Liver (tissue), 9 donors: ENCODE results near the gene FADD. TPM values are rescaled to one million over a fixed set of nuclear protein-coding genes. Genes with fewer than 3 reads are reported as not detected.

Experiments used
- DNase-seq: peaks from one replicate; pipeline ENCODE4 v3.0.0-alpha.2; 2017; ENCODE audit warnings: low spot score
- H3K27ac ChIP-seq, 2 donors: one replicate each; pipeline ENCODE4 v1.7.0; 2013; ENCODE audit warnings: inconsistent platforms in 2 of 2, low read length in 2 of 2, control low read depth in 1 of 2, low read depth in 1 of 2, mild to moderate bottlenecking in 1 of 2
- H3K27me3 ChIP-seq, 4 donors: one replicate each; pipeline versions ENCODE4 v1.6.1 to v1.7.0; 2013; ENCODE audit warnings: low read length in 3 of 4, inconsistent platforms in 1 of 4, mild to moderate bottlenecking in 1 of 4, moderate library complexity in 1 of 4; ENCODE audit not compliant: control insufficient read depth in 4 of 4, insufficient read depth in 4 of 4
- H3K36me3 ChIP-seq, 4 donors: one replicate each; pipeline versions ENCODE4 v1.6.1 to v1.7.0; 2013; ENCODE audit warnings: low read length in 3 of 4, mild to moderate bottlenecking in 3 of 4, low read depth in 1 of 4, moderate library complexity in 1 of 4; ENCODE audit not compliant: control insufficient read depth in 4 of 4, insufficient read depth in 3 of 4
- H3K4me1 ChIP-seq, 4 donors: one replicate each; pipeline versions ENCODE4 v1.6.1 to v1.7.0; 2013; ENCODE audit warnings: low read length in 3 of 4, mild to moderate bottlenecking in 3 of 4, moderate library complexity in 1 of 4; ENCODE audit not compliant: control insufficient read depth in 4 of 4, insufficient read depth in 4 of 4
- H3K4me3 ChIP-seq, 3 donors: one replicate each; pipeline versions ENCODE4 v1.6.1 to v1.7.0; 2013; ENCODE audit warnings: low read length in 3 of 3, control low read depth in 1 of 3, low read depth in 1 of 3, mild to moderate bottlenecking in 1 of 3
- H3K9ac ChIP-seq, 2 donors: one replicate each; pipeline ENCODE4 v1.7.0; 2013; ENCODE audit warnings: low read length in 2 of 2, mild to moderate bottlenecking in 2 of 2, moderate library complexity in 2 of 2, control low read depth in 1 of 2, low read depth in 1 of 2
- H3K9me3 ChIP-seq, 4 donors: one replicate each; pipeline versions ENCODE4 v1.6.1 to v1.7.0; 2013; ENCODE audit warnings: low read length in 3 of 4; ENCODE audit not compliant: control insufficient read depth in 4 of 4
- FOXA1 ChIP-seq: IDR thresholded peaks from 2 replicates; pipeline ENCODE4 v1.6.1; 2016; ENCODE audit warnings: antibody characterized with exemption
- GABPA ChIP-seq, 2 donors: IDR thresholded peaks in 1 of 2; conservative IDR thresholded peaks in 1 of 2; 2 replicates each; pipeline ENCODE4 v1.6.1; 2016; ENCODE audit warnings: antibody characterized with exemption in 2 of 2, mild to moderate bottlenecking in 1 of 2, moderate library complexity in 1 of 2
- HNF4A ChIP-seq, 2 donors: conservative IDR thresholded peaks; 2 replicates each; pipeline ENCODE4 v1.6.1; 2016; ENCODE audit warnings: antibody characterized with exemption in 2 of 2, mild to moderate bottlenecking in 2 of 2
- HNF4G ChIP-seq: IDR thresholded peaks from 2 replicates; pipeline ENCODE4 v1.6.1; 2016; ENCODE audit warnings: antibody characterized with exemption
- JUND ChIP-seq, 2 donors: IDR thresholded peaks; 2 replicates each; pipeline ENCODE4 v1.6.1; 2016; ENCODE audit warnings: antibody characterized with exemption in 2 of 2
- NR2F2 ChIP-seq: IDR thresholded peaks from 2 replicates; pipeline ENCODE4 v1.6.1; 2016; ENCODE audit warnings: antibody characterized with exemption
- RAD21 ChIP-seq, 2 donors: IDR thresholded peaks; 2 replicates each; pipeline ENCODE4 v1.6.1; 2016; ENCODE audit warnings: antibody characterized with exemption in 2 of 2, mild to moderate bottlenecking in 2 of 2
- RXRA ChIP-seq, 2 donors: IDR thresholded peaks; 2 replicates each; pipeline ENCODE4 v1.6.1; 2017 to 2018; ENCODE audit warnings: antibody characterized with exemption in 2 of 2, mild to moderate bottlenecking in 1 of 2
- TAF1 ChIP-seq: conservative IDR thresholded peaks from 2 replicates; pipeline ENCODE4 v1.6.1; 2016; ENCODE audit warnings: antibody characterized with exemption, mild to moderate bottlenecking
- YY1 ChIP-seq: IDR thresholded peaks from 2 replicates; pipeline ENCODE4 v1.6.1; 2016; ENCODE audit warnings: antibody characterized with exemption, mild to moderate bottlenecking
- WGBS: extraction: QIAGEN DNeasy Blood & Tissue Kit; methylation state at CpG from one replicate; pipeline ENCODE4 v1.1.7; 2013; 5-methylcytosine and 5-hydroxymethylcytosine counted together
- polyA plus RNA-seq, 2 donors: library from polyadenylated mRNA; stranded (reverse) in 1 of 2; unstranded in 1 of 2; fragments of 200-250 nt in 1 of 2; fragments of >200 nt in 1 of 2; fragmentation: Nextera tagmentation in 1 of 2; extraction: Ambion mirVana in 1 of 2; gene quantifications; one replicate each; pipeline versions ENCODE4 v1.2.1 to v1.2.3, GENCODE V29; 2013 to 2015
- total RNA-seq, 2 donors: library from RNA; depleted of rRNA; stranded (reverse); fragments of >200 nt; gene quantifications; one replicate each; pipeline ENCODE4 v1.2.3, GENCODE V29; 2014
- TF ChIP-seq, protein P1 (sequence below): IDR thresholded peaks from 2 replicates; pipeline ENCODE4 v1.6.1; 2016; ENCODE audit warnings: antibody characterized with exemption, mild to moderate bottlenecking
- TF ChIP-seq, protein P2 (sequence below): IDR thresholded peaks from 2 replicates; pipeline ENCODE4 v1.6.1; 2016; ENCODE audit warnings: antibody characterized with exemption
- TF ChIP-seq, protein P3 (sequence below): IDR thresholded peaks from 2 replicates; pipeline ENCODE4 v1.6.1; 2016; ENCODE audit warnings: antibody characterized with exemption
- TF ChIP-seq, protein P4 (sequence below): fragments of 150-350 bp; IDR thresholded peaks from 2 replicates; pipeline ENCODE4 v1.5.1; 2017; ENCODE audit warnings: improper control_type of control experiment, low read depth, low read length; ENCODE audit not compliant: missing input control
- donor health status: healthy.
- donor health status: healthy.
- donor health status: healthy.
- donor health status: healthy.
- donor health status: healthy.

The FADD gene
- total and polyA plus RNA-seq, 4 donors: 1.8 to 17.3 (median 14.8) TPM

DNA sequence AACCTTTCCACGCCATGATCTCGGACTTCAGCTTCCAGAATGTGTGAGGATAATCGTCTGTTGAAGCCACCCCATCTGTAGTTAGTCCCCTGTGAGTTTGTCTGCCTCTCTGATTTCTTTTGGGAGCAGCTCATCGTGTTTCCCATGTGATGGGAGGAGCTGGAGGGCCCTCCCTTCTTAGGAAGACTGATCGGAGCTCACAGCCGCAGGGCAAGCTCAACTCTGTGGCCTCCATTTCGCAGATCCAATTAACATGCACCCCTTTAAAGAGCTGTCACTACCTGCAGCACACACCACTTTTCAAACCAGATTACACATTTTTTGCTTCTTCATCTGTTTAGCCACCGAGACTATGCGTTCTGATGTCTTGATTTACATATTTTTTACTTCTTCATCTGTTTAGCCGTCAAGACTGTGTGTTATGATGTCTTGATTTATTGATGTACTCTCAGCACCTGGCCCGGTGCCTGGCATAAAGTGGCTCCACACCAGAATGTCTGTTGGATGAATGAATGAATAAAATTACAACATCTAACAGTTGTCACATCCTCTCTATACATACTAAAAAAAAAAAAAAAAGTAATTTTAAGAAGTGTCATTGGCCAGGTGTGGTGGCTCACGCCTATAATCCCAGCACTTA, 52.5 kb downstream of the FADD start:
- TF ChIP-seq, protein P1, sequence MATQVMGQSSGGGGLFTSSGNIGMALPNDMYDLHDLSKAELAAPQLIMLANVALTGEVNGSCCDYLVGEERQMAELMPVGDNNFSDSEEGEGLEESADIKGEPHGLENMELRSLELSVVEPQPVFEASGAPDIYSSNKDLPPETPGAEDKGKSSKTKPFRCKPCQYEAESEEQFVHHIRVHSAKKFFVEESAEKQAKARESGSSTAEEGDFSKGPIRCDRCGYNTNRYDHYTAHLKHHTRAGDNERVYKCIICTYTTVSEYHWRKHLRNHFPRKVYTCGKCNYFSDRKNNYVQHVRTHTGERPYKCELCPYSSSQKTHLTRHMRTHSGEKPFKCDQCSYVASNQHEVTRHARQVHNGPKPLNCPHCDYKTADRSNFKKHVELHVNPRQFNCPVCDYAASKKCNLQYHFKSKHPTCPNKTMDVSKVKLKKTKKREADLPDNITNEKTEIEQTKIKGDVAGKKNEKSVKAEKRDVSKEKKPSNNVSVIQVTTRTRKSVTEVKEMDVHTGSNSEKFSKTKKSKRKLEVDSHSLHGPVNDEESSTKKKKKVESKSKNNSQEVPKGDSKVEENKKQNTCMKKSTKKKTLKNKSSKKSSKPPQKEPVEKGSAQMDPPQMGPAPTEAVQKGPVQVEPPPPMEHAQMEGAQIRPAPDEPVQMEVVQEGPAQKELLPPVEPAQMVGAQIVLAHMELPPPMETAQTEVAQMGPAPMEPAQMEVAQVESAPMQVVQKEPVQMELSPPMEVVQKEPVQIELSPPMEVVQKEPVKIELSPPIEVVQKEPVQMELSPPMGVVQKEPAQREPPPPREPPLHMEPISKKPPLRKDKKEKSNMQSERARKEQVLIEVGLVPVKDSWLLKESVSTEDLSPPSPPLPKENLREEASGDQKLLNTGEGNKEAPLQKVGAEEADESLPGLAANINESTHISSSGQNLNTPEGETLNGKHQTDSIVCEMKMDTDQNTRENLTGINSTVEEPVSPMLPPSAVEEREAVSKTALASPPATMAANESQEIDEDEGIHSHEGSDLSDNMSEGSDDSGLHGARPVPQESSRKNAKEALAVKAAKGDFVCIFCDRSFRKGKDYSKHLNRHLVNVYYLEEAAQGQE: no peak
- TF ChIP-seq, protein P2, sequence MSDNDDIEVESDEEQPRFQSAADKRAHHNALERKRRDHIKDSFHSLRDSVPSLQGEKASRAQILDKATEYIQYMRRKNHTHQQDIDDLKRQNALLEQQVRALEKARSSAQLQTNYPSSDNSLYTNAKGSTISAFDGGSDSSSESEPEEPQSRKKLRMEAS: no peak
- TF ChIP-seq JUND (IDR thresholded peaks at IDR 0.05) (no peak), HNF4G (no peak), RXRA (IDR thresholded peaks at IDR 0.05) (no peak), TAF1 (no peak), RAD21 (IDR thresholded peaks at IDR 0.05) (no peak), NR2F2 (no peak), FOXA1 (no peak), GABPA (IDR thresholded peaks at IDR 0.05 in 1 of 2, conservative IDR thresholded peaks at IDR 0.05 in 1 of 2) (no peak), HNF4A (conservative IDR thresholded peaks at IDR 0.05) (no peak), YY1 (no peak)
- TF ChIP-seq, protein P3, sequence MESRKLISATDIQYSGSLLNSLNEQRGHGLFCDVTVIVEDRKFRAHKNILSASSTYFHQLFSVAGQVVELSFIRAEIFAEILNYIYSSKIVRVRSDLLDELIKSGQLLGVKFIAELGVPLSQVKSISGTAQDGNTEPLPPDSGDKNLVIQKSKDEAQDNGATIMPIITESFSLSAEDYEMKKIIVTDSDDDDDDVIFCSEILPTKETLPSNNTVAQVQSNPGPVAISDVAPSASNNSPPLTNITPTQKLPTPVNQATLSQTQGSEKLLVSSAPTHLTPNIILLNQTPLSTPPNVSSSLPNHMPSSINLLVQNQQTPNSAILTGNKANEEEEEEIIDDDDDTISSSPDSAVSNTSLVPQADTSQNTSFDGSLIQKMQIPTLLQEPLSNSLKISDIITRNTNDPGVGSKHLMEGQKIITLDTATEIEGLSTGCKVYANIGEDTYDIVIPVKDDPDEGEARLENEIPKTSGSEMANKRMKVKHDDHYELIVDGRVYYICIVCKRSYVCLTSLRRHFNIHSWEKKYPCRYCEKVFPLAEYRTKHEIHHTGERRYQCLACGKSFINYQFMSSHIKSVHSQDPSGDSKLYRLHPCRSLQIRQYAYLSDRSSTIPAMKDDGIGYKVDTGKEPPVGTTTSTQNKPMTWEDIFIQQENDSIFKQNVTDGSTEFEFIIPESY: no peak
- TF ChIP-seq, protein P4, sequence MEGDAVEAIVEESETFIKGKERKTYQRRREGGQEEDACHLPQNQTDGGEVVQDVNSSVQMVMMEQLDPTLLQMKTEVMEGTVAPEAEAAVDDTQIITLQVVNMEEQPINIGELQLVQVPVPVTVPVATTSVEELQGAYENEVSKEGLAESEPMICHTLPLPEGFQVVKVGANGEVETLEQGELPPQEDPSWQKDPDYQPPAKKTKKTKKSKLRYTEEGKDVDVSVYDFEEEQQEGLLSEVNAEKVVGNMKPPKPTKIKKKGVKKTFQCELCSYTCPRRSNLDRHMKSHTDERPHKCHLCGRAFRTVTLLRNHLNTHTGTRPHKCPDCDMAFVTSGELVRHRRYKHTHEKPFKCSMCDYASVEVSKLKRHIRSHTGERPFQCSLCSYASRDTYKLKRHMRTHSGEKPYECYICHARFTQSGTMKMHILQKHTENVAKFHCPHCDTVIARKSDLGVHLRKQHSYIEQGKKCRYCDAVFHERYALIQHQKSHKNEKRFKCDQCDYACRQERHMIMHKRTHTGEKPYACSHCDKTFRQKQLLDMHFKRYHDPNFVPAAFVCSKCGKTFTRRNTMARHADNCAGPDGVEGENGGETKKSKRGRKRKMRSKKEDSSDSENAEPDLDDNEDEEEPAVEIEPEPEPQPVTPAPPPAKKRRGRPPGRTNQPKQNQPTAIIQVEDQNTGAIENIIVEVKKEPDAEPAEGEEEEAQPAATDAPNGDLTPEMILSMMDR: no peak
- no peaks in the 10 kb centered on the region for H3K4me1 ChIP-seq
- H3K4me3 ChIP-seq: no peak overlapping the region
- no peak overlapping the region for H3K27ac ChIP-seq
- no peaks in the 10 kb centered on the region for H3K36me3 ChIP-seq
- H3K9ac ChIP-seq: no peak overlapping the region
- no peaks in the 10 kb centered on the region for H3K27me3 ChIP-seq
- no peaks in the 10 kb centered on the region for H3K9me3 ChIP-seq
- DNase-seq: no peak
- 82% methylated on average over 12 of the region's 12 CpGs for WGBS

Other genes starting within 250 kb of the FADD start
- gene ANO1, start 125.0 kb upstream of the FADD start, total RNA-seq: 10 to 100 TPM in 1 of 2 donors, 1 to 10 TPM in 1; 7.8 to 64.8 TPM
- gene ANO1, start 125.0 kb upstream of the FADD start, polyA plus RNA-seq: 10 to 100 TPM; 26.8 to 37.7 TPM
- 10 to 100 TPM; 15.5 to 39.6 TPM for gene PPFIA1, start 67.4 kb downstream of the FADD start, total RNA-seq
- gene PPFIA1, start 67.4 kb downstream of the FADD start, polyA plus RNA-seq: 10 to 100 TPM in 1 of 2 donors, 1 to 10 TPM in 1; 9.9 to 13.5 TPM
- gene CTTN, start 195.2 kb downstream of the FADD start, total RNA-seq: 100 to 1,000 TPM in 1 of 2 donors, 10 to 100 TPM in 1; 39.1 to 136 TPM
- 10 to 100 TPM; 38.7 to 51.6 TPM for gene CTTN, start 195.2 kb downstream of the FADD start, polyA plus RNA-seq